ENCODE measurements around the gene MAU2.

- TF ChIP-seq POLR2A (IDR thresholded peaks at IDR 0.05; ENCODE audit: low read depth, low read length) (no peak), POLR2AphosphoS5 (IDR thresholded peaks at IDR 0.05; ENCODE audit: low read depth, low read length) (no peak), TAF1 (IDR thresholded peaks at IDR 0.05; ENCODE audit: low read depth, low read length) (no peak), PAX5 (IDR thresholded peaks at IDR 0.05; ENCODE audit: insufficient read depth, low read length, severe bottlenecking) (no peak), SPI1 (IDR thresholded peaks at IDR 0.05; ENCODE audit: low read depth, low read length) (no peak)
These were observed 28.0 kb upstream of the MAU2 start for GRCh38 chr19:19292607-19293006.

All from GM12891 (cell line).